Hepatocyte (in vitro differentiated cells): ENCODE results near the gene KDM2A. TPM values are rescaled to one million over a fixed set of nuclear protein-coding genes. Genes with fewer than 3 reads are reported as not detected.

Source experiments
- DNase-seq: peaks from one replicate; pipeline ENCODE4 v3.0.0-alpha.2; 2016; ENCODE audit warnings: low spot score
- H2AFZ ChIP-seq: fragments of 200-600 bp; sonication (generic); 2 replicates; pipeline ENCODE4 v1.6.0; 2016; ENCODE audit warnings: antibody characterized with exemption, mild to moderate bottlenecking
- H3K27ac ChIP-seq: fragments of 200-600 bp; sonication (generic); 2 replicates; pipeline ENCODE4 v1.5.1; 2016; ENCODE audit warnings: mild to moderate bottlenecking
- H3K27me3 ChIP-seq: fragments of 200-600 bp; sonication (generic); 2 replicates; pipeline ENCODE4 v1.6.1; 2016
- H3K36me3 ChIP-seq: fragments of 200-600 bp; sonication (generic); replicated peaks from 2 replicates; pipeline ENCODE4 v1.5.1; 2016; ENCODE audit warnings: low read depth; ENCODE audit not compliant: insufficient read depth
- H3K4me1 ChIP-seq: fragments of 200-600 bp; sonication (generic); 2 replicates; pipeline ENCODE4 v1.5.1; 2016; ENCODE audit warnings: mild to moderate bottlenecking, moderate library complexity; ENCODE audit not compliant: insufficient read depth
- H3K4me2 ChIP-seq: fragments of 200-600 bp; sonication (generic); 2 replicates; pipeline ENCODE4 v1.6.0; 2016
- H3K4me3 ChIP-seq: fragments of 200-600 bp; sonication (generic); 2 replicates; pipeline ENCODE4 v1.5.1; 2016; ENCODE audit warnings: mild to moderate bottlenecking
- H3K79me2 ChIP-seq: fragments of 200-600 bp; sonication (generic); 2 replicates; pipeline ENCODE4 v1.6.0; 2017; ENCODE audit warnings: mild to moderate bottlenecking
- H3K9me2 ChIP-seq: fragments of 200-600 bp; sonication (generic); replicated peaks from 2 replicates; pipeline ENCODE4 v1.6.0; 2017; ENCODE audit warnings: mild to moderate bottlenecking; ENCODE audit not compliant: insufficient read depth
- H3K9me3 ChIP-seq: fragments of 200-600 bp; sonication (generic); 2 replicates; pipeline ENCODE4 v1.5.1; 2016; ENCODE audit warnings: low read depth, mild to moderate bottlenecking
- H4K20me1 ChIP-seq: fragments of 200-600 bp; sonication (generic); 2 replicates; pipeline ENCODE4 v1.6.0; 2016; ENCODE audit warnings: mild to moderate bottlenecking; ENCODE audit not compliant: insufficient read depth, poor library complexity, severe bottlenecking
- CTCF ChIP-seq: fragments of 200-600 bp; sonication (generic); IDR thresholded peaks from 2 replicates; pipeline ENCODE4 v1.5.1; 2016; ENCODE audit warnings: antibody characterized with exemption, mild to moderate bottlenecking; ENCODE audit not compliant: poor library complexity
- EZH2 ChIP-seq: fragments of 200-600 bp; sonication (generic); IDR thresholded peaks from 2 replicates; pipeline ENCODE4 v1.6.1; 2016; ENCODE audit warnings: antibody characterized with exemption, mild to moderate bottlenecking, borderline replicate concordance
- EZH2phosphoT487 ChIP-seq: fragments of 200-600 bp; sonication (generic); IDR thresholded peaks from one replicate; pipeline ENCODE4 v1.6.1; 2018; ENCODE audit warnings: antibody characterized with exemption, mild to moderate bottlenecking, low read depth, moderate library complexity; ENCODE audit not compliant: unreplicated experiment, severe bottlenecking
- WGBS: methylation state at CpG from one replicate; pipeline ENCODE4 v1.1.6; 2016; ENCODE audit warnings: low lambda C conversion rate; ENCODE audit errors: missing lambda C conversion rate; 5-methylcytosine and 5-hydroxymethylcytosine counted together
- polyA plus RNA-seq: library from polyadenylated mRNA; unstranded; fragments of >200 nt; fragmentation: Nextera tagmentation; extraction: Ambion mirVana; gene quantifications from 2 replicates; pipeline ENCODE4 v1.2.1, GENCODE V29; 2016
- total RNA-seq: library from RNA; depleted of rRNA; stranded (reverse); fragments of >200 nt; gene quantifications from 2 replicates; pipeline ENCODE4 v1.2.3, GENCODE V29; 2014

Gene KDM2A
- total and polyA plus RNA-seq, 2 experiments from 2014 or later = 18.7 to 51.2 TPM

- Histone ChIP-seq H3K27me3 (no peaks in the 10 kb centered on the region), H3K9me2 (no peaks in the 10 kb centered on the region)
- WGBS = 2% methylated on average over 9 of the region's 103 CpGs
Observed at GRCh38 chr11:67266449-67267187, 147.6 kb downstream of the KDM2A start, which contains the start of gene GRK2. GRK2 (plus strand) TSS chr11:67266473; CDS start chr11:67266700, 227 bp downstream.

GRCh38 chr11:67267188-67268080 lies 148.4 kb downstream of the KDM2A start:
- H3K27ac ChIP-seq = peak overlapping the region; percentile 87

More at GRCh38 chr11:67266449-67267187, 147.6 kb downstream of the KDM2A start, which contains the start of gene GRK2:
- H3K27ac ChIP-seq = peak within 1 kb of the TSS; percentile 87
- H3K4me3 ChIP-seq = peak within 1 kb of the TSS; percentile 96
- peaks cover 42% of the 10 kb centered on the region for H4K20me1 ChIP-seq
- peak within 1 kb of the TSS; percentile 92 for H3K4me2 ChIP-seq
- peak; percentile 83 for DNase-seq
- H3K79me2 ChIP-seq = peaks cover 58% of the 10 kb centered on the region
- TF ChIP-seq CTCF = no peak
- TF ChIP-seq EZH2 = no peak
- TF ChIP-seq EZH2phosphoT487 = no peak
- H3K4me1 ChIP-seq = peaks cover 29% of the 10 kb centered on the region
- no peaks in the 10 kb centered on the region for H3K36me3 ChIP-seq
- no peaks in the 10 kb centered on the region for H3K9me3 ChIP-seq
- peak within 1 kb of the TSS; percentile 60 for H2AFZ ChIP-seq

More at GRCh38 chr11:67267188-67268080, 148.4 kb downstream of the KDM2A start:
- WGBS = 35% methylated on average over 28 of the region's 30 CpGs
- no peak for TF ChIP-seq EZH2
- no peak for TF ChIP-seq EZH2phosphoT487
- no peak for TF ChIP-seq CTCF
- peak overlapping the region; percentile 60 for H2AFZ ChIP-seq
- H3K4me2 ChIP-seq = peak overlapping the region; percentile 92
- no peaks in the 10 kb centered on the region for H3K9me3 ChIP-seq
- peaks cover 29% of the 10 kb centered on the region for H3K4me1 ChIP-seq
- H3K9me2 ChIP-seq = no peaks in the 10 kb centered on the region
- H3K4me3 ChIP-seq = peak overlapping the region; percentile 96
- H3K79me2 ChIP-seq = peaks cover 66% of the 10 kb centered on the region
- no peaks in the 10 kb centered on the region for H3K27me3 ChIP-seq
- peaks cover 49% of the 10 kb centered on the region for H4K20me1 ChIP-seq
- peak; percentile 69 for DNase-seq
- no peaks in the 10 kb centered on the region for H3K36me3 ChIP-seq
